Keratinocyte (primary cell): Measurements from ENCODE around the gene C1orf174. TPM values are rescaled to one million over a fixed set of nuclear protein-coding genes. Genes with fewer than 3 reads are reported as not detected.

Experiments
- DNase-seq: peaks from one replicate; pipeline ENCODE4 v3.0.0-alpha.2; 2011; ENCODE audit warnings: low read depth, missing footprints, low spot score
- FAIRE-seq: peaks from 2 replicates; lab custom pipeline; 2011; peaks lifted over from hg19 to GRCh38; lab: Jason Lieb, UNC
- H2AFZ ChIP-seq: 2 replicates; pipeline ENCODE4 v1.6.0; 2012; ENCODE audit warnings: low read length, control low read depth, inconsistent platforms; ENCODE audit not compliant: control insufficient read depth
- H3K27ac ChIP-seq: 2 replicates; pipeline ENCODE4 v1.5.1; 2011; ENCODE audit warnings: low read length; ENCODE audit not compliant: control insufficient read depth, insufficient read depth
- H3K27me3 ChIP-seq: 3 replicates; pipeline ENCODE4 v1.6.0; 2011; ENCODE audit warnings: low read length; ENCODE audit not compliant: control insufficient read depth, insufficient read depth; ENCODE audit errors: extremely low read depth
- H3K36me3 ChIP-seq, 2 experiments: 2 replicates in 1 of 2; 3 replicates in 1 of 2; pipeline ENCODE4 v1.5.1; 2011; ENCODE audit warnings: low read length in 2 of 2, mild to moderate bottlenecking in 1 of 2; ENCODE audit not compliant: control insufficient read depth in 2 of 2, insufficient read depth in 2 of 2; ENCODE audit errors: extremely low read depth in 1 of 2
- H3K4me1 ChIP-seq: 3 replicates; pipeline ENCODE4 v1.5.1; 2011; ENCODE audit warnings: low read length; ENCODE audit not compliant: control insufficient read depth, insufficient read depth; ENCODE audit errors: extremely low read depth
- H3K4me2 ChIP-seq: 3 replicates; pipeline ENCODE4 v1.6.0; 2011; ENCODE audit warnings: low read depth, low read length; ENCODE audit not compliant: control insufficient read depth, insufficient read depth; ENCODE audit errors: extremely low read depth
- H3K4me3 ChIP-seq, 3 experiments: fragments of 200-600 bp in 1 of 3; sonication (generic) in 1 of 3; 2 replicates in 2 of 3; 3 replicates in 1 of 3; pipeline ENCODE4 v1.5.1; 2011 to 2016; ENCODE audit warnings: low read length in 3 of 3, mild to moderate bottlenecking in 3 of 3, control low read depth in 2 of 3, inconsistent platforms in 1 of 3, low read depth in 1 of 3, mixed read lengths in 1 of 3, mixed run types in 1 of 3, moderate library complexity in 1 of 3; ENCODE audit not compliant: control insufficient read depth in 2 of 3, insufficient read depth in 2 of 3; ENCODE audit errors: extremely low read depth in 1 of 3
- H3K79me2 ChIP-seq: 2 replicates; pipeline ENCODE4 v1.6.0; 2012; ENCODE audit warnings: low read length; ENCODE audit not compliant: control insufficient read depth, insufficient read depth
- H3K9ac ChIP-seq: 3 replicates; pipeline ENCODE4 v1.6.0; 2011; ENCODE audit warnings: low read length; ENCODE audit not compliant: control insufficient read depth, insufficient read depth; ENCODE audit errors: extremely low read depth
- H3K9me1 ChIP-seq: 3 replicates; pipeline ENCODE4 v1.6.0; 2011; ENCODE audit warnings: low read length; ENCODE audit not compliant: control insufficient read depth, insufficient read depth; ENCODE audit errors: extremely low read depth
- H3K9me3 ChIP-seq: 2 replicates; pipeline ENCODE4 v1.5.1; 2012; ENCODE audit warnings: low read depth, low read length; ENCODE audit not compliant: control insufficient read depth
- H4K20me1 ChIP-seq: 3 replicates; pipeline ENCODE4 v1.6.0; 2011; ENCODE audit warnings: low read length; ENCODE audit not compliant: control insufficient read depth, insufficient read depth; ENCODE audit errors: extremely low read depth
- CTCF ChIP-seq, 3 experiments: IDR thresholded peaks in 1 of 3; conservative IDR thresholded peaks in 1 of 3; optimal IDR thresholded peaks in 1 of 3; 2 replicates in 2 of 3; 3 replicates in 1 of 3; pipeline versions ENCODE3 to v1.5.1; 2011; ENCODE audit warnings: low read length in 3 of 3, mild to moderate bottlenecking in 3 of 3, moderate library complexity in 2 of 3, control low read depth in 1 of 3, inconsistent platforms in 1 of 3; ENCODE audit not compliant: insufficient read depth in 2 of 3; ENCODE audit errors: extremely low read depth in 1 of 3
- EZH2 ChIP-seq: IDR thresholded peaks from one replicate; pipeline ENCODE4 v1.6.1; 2012; ENCODE audit warnings: inconsistent platforms, mild to moderate bottlenecking, low read length, moderate library complexity
- dilution Hi-C: fragments of 300-500 bp; cut with MboI; formaldehyde crosslinking; loops from one replicate; pipeline ENCODE4 v1.7.0; 2020; ENCODE audit warnings: low sequenced_read_pairs; ENCODE audit not compliant: extremely low pct_ligation_motif_present
- polyA plus RNA-seq, 5 experiments: library from polyadenylated mRNA; depleted of rRNA in 3 of 5; stranded (reverse) in 3 of 5; stranded (forward) in 1 of 5; unstranded in 1 of 5; fragments of >200 nt; gene quantifications; 1 replicate in 1 of 5; 2 replicates in 3 of 5; 3 replicates in 1 of 5; pipeline versions ENCODE4 v1.2.1 to v1.2.3, GENCODE V29; 2011 to 2012; ENCODE audit warnings: missing spikeins in 2 of 5, low read depth in 1 of 5, low replicate concordance in 1 of 5

C1orf174 gene
- polyA plus RNA-seq, 1 donor (not counting 4 experiments of a cell fraction or from before 2014, with no cell fraction given) = 26.8 TPM

GRCh38 chr1:3945916-3946840 lies 46.1 kb upstream of the C1orf174 start:
- Histone ChIP-seq H3K4me1 (no peaks in the 10 kb centered on the region), H3K36me3 (no peaks in the 10 kb centered on the region), H3K9me1 (no peaks in the 10 kb centered on the region), H2AFZ (no peak overlapping the region), H3K27ac (no peak overlapping the region), H3K79me2 (no peaks in the 10 kb centered on the region), H3K4me2 (no peak overlapping the region), H3K9ac (no peak overlapping the region), H3K9me3 (peaks cover 4% of the 10 kb centered on the region), H3K4me3 (no peak overlapping the region), H4K20me1 (no peaks in the 10 kb centered on the region), H3K27me3 (peaks cover 4% of the 10 kb centered on the region)
- FAIRE-seq (no peak), DNase-seq (no peak)
- dilution Hi-C loops = no loop called here
- TF ChIP-seq EZH2 (no peak), CTCF (optimal IDR thresholded peaks at IDR 0.05 in 1 of 3, IDR thresholded peaks at IDR 0.05 in 1 of 3, conservative IDR thresholded peaks at IDR 0.05 in 1 of 3; ENCODE audit: extremely low read depth in 1 of 3, insufficient read depth in 2 of 3, low read length in 3 of 3) (no peak)

- no peak overlapping the region for H3K27ac ChIP-seq
- H3K27me3 ChIP-seq = peaks cover 4% of the 10 kb centered on the region
- no peak overlapping the region for H2AFZ ChIP-seq
- no peaks in the 10 kb centered on the region for H3K36me3 ChIP-seq
- no peaks in the 10 kb centered on the region for H3K9me1 ChIP-seq
- peaks cover 4% of the 10 kb centered on the region for H3K9me3 ChIP-seq
- H3K9ac ChIP-seq = no peak overlapping the region
- H3K4me1 ChIP-seq = no peaks in the 10 kb centered on the region
- H4K20me1 ChIP-seq = no peaks in the 10 kb centered on the region
- H3K79me2 ChIP-seq = no peaks in the 10 kb centered on the region
- H3K4me2 ChIP-seq = no peak overlapping the region
- no peak for DNase-seq
- no peak overlapping the region for H3K4me3 ChIP-seq
- dilution Hi-C loops = no loop called here
- no peak for TF ChIP-seq EZH2
- TF ChIP-seq CTCF (optimal IDR thresholded peaks at IDR 0.05 in 1 of 3, IDR thresholded peaks at IDR 0.05 in 1 of 3, conservative IDR thresholded peaks at IDR 0.05 in 1 of 3; ENCODE audit: extremely low read depth in 1 of 3, insufficient read depth in 2 of 3, low read length in 3 of 3) = no peak
- no peak for FAIRE-seq
These were observed 45.1 kb upstream of the C1orf174 start for GRCh38 chr1:3945222-3945621.
